SKM-1 (cell line): ENCODE results near the gene MITF.

Experiments used
- DNase-seq: peaks from one replicate; lab custom pipeline; 2025; ENCODE audit not compliant: unreplicated experiment; lab: John Stamatoyannopoulos, UW

The MITF gene

DNA sequence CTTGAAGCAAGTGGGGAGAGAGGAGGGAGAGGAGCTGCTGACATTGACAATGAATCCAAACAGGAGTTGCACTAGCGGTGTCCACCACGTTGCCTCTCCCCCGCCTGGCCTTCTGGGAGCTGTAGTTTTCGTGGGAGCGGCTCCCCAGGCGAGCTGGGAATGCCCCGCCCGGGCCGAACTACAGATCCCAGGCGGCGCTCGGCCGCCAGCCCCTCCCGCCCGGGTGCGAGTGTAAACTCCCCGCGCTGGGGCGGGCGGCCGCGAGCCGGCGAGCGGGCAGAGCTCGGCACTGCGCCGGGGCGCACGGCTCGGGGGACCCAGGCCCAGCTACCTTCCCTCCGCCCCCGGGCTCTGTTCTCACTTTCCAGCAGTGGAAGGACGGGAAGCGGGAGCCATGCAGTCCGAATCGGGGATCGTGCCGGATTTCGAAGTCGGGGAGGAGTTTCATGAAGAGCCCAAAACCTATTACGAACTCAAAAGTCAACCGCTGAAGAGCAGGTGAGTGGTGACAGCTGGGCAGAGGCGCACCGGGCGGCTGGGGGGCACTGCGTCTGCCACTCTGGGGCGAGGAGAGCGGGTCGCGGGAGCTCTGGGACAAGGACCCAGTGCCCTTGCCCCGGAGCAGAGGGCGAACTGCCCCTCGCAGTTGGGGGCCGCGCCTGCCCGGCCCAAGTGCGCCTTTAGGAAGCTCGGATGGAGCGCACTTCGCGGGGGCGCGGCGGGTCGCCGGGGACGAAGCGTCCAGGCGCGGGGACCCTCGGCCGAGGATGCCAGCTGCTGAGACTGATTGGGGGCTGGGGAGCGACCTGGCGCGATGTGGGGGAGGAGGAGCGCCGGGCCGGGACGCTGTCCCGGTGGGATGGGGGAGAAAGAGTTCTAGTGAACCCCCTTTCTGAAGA lies at the start of gene MITF:
TSS of gene MITF (plus strand) at position 261 of the 899 bp plus-strand sequence. CDS start at position 395, 134 bp downstream.
- peak; percentile 88 for DNase-seq

DNA sequence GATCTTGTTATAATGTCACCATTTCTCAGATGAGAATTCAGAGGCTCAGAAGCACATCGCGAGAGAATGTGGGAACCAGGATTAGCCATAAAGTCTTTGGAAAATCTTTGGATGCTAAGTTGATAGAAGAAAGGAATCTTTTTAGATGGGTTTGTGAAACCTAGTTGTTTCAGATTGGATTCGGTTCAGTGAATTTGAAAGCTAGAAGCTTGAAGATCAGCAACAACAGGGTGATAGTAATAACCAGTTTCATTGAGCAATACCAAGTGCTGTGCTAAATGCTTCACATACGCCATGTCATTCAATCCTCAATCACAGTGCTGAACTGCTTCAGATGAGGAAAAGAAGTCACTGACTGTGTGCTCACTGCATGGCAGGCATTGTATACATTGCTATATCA lies 47.4 kb upstream of the MITF start:
- DNase-seq: no peak

DNA sequence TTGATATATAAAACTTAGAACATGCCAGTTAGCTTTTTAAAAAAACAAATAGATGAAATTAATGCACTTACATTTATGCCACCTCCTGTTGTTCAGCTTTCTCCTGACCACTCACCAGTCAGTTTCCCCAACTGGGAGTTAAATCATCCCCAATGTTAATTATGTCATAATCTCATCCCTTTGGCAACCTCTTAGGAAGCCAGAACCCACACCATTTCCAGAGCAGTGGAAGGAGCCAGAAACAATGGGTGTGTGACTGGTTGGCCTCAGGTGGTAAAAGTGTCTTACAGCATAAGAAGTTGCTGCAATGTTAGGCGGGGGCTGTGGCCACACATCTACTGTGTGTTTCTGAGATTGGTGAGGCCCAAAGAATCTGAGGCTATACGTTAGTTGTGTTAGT lies 46.5 kb upstream of the MITF start:
- DNase-seq: no peak

DNA sequence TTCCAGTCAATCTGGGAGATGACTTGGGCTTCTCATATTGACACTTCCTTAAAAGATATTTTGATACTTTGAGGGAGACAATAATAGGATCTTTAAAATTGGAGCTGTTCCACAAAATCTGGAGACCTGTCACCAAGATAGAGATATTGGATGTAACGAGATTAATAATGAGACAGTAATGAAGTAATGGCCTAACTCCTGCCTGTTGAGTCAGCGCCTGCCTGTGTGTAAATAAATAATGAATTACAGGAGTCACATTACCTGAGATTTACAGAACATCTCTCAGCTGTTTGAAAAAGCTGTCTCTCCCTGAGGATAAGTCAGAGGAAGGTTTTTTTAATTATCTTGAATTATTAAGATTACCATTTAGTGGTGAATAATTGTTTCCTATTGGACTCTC lies 43.8 kb upstream of the MITF start:
- DNase-seq: no peak

DNA sequence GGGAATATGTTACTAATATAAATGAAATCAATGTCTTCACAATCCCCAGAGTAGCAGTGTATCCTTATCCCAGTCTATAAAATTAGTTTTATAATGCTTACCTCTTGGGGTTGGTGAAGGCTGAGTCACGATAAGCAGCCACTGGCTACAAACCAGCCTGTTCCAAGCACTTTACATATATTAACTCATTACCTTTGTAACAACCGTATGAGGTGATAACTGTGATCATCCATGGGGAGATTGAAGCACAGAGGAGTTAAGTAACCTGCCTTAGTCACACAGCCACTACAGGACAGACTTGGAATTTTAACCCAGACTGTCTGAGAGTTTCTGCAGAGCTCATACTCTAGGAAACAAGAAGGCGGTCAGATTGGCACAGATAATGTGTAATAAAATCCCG lies 43.3 kb upstream of the MITF start:
- DNase-seq: no peak

DNA sequence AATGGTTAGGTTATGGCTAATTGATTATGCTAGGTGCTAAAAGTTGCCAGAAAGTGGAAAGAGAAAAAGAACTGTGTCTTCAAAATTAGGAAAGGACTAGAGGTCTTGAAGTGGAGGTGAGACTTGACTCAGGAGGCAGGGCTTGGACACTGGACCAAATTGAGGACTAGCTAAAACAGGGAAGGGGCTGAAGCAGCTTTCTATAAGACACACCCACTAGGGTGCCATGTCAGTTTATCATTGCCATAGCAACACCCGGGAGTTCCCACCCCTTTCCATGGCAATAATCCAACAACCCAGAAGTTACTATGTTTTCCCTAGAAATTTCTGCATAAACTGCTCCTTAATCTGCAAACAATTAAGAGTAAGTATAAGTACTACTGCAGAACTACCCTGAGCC lies 42.9 kb upstream of the MITF start:
- DNase-seq: no peak

GRCh38 chr3:69697381-69697780 lies 41.9 kb upstream of the MITF start:
- no peak for DNase-seq

DNA sequence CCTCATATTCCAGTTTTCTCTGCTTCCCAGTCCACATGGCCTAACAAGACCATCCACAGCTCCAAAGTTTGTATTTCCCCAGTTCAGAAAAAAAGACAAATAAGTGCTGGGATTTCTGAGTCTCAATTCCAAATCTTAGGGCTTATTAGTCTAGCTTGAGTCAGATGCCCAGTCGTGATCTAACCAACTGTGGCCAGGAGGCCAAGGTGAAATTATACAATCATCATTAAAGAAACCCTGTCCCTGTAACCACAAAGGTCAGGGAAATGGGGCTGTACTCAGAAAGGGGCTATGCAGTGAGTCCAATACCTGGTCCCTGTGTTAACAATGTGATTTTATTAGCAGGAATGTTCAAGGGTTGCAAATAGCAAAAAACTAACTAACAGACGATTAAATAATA lies 40.5 kb upstream of the MITF start:
- DNase-seq: no peak

GRCh38 chr3:69699183-69699582 lies 40.1 kb upstream of the MITF start:
- no peak for DNase-seq

- no peak for DNase-seq
These were observed 38.3 kb upstream of the MITF start for GRCh38 chr3:69700949-69701348.

DNA sequence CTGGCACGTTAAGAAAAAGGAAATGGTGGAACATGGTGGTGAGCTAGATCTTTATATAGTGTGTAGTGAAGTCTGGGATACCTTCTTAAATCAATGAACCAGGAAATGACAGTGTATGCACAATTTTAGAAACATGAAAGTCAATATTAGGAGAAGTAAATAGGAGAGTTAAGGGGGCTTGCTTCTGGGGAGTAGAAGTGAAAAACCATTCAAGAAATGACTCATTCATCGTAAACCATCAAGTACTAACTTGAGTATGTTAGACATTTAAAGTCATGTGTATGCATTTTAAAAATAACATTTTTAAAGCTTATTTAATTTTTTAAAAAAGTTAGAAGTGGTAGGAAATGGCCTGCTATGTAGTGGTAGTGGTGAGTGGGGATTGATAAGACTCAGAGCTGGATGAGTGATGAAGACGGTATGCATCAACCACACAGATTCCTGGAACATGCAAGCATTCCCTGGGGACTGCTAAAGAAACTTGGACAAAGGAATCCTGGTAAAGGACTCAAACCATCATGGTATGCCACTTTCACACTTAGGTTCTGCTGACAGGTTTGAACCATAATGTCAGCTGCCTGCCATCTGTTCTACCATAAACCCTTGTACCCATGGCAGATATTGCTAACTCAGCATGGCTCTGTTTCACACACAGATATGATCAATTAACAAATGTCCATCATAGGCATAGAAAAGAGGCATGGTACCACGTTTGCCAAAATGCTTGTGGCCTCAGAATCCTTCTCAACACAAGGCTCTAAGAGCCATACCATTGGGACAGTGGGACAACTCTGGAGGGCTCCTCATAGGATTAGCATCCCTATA lies 28.9 kb upstream of the MITF start:
- DNase-seq: no peak

DNA sequence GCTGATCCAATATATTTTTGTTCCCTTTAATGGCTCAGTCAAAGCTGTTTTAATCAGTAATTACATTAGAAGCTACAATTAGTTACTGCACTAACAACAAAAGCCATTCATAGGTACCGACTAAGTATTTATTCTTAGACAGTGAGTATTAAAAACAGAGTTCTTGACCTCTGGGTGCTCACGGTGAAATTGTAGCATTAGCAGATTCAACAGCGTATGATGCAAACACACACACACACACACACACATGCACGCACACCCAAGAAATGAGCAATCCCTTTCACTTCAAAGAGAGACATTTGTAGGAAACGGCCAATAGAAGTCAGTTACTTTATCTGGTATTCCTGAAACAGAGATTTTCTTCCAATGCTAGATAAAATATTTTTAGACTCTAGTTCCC lies 27.0 kb upstream of the MITF start:
- DNase-seq: no peak

GRCh38 chr3:69712933-69713332 lies 26.3 kb upstream of the MITF start:
- no peak for DNase-seq

- no peak for DNase-seq
These were observed 24.1 kb upstream of the MITF start for GRCh38 chr3:69715204-69715603.

DNA sequence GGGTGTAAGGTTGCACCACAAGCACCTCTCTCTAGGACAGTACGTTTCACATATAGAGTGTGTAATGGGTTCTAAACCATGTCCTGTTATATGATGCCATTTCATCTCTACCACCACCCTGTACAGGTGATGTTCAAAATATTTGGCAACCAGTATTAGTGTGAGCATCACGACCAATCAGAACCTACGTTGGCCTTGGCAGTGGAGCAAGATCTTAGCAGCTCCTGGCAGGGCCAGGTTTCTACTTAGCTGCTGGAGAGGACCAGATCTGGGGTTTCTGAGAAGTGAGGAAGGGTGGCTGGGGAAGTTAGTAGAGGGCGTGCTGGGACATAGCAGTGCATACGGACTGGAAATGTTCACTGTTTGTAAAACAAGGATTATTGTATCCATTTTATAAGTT lies 23.1 kb upstream of the MITF start:
- DNase-seq: no peak

GRCh38 chr3:69718866-69719586 lies 20.2 kb upstream of the MITF start:
- no peak for DNase-seq

DNA sequence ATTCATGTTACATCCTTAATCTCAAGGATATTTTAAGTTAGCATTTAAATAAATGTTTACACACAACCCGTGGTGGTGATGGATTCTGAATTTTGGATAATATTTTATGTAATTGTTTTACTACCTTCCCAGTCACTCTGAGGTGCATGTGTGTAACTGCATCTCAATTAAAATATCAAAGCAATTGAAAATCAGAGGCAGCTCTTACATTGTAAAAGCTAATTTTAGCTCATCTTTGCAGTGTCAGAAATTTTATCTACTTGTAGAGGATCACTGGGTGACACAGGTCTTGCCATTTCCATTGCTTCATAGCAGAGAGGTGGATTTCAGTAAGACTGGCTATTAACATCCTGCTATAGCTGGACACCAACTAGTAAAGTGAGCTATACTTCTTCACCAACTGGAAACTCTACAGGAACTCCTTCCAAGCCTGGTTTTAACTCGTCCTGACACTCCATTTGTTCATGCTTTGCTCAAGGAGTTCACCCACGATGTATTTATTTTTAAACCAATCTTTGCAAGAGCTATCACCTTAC lies 19.6 kb upstream of the MITF start:
- no peak for DNase-seq

DNA sequence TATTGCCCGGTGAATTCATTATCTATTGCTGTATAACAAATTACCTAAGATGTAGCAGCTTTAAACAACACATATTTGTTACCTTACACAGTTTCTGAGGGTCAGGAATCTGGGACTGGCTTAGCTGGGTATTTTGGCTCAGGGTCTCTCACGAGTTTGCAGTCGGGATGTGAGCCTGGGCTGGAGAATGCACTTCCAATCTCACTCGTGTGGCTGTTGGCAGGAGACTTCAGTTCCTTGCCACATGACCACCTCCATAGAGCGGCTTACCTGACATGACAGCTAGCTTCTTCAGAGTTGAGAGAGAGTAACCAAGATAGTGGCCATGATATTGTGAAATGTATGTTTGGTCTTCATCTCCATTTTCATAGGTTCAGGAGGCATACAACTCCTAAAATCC lies 18.4 kb upstream of the MITF start:
- no peak for DNase-seq

DNA sequence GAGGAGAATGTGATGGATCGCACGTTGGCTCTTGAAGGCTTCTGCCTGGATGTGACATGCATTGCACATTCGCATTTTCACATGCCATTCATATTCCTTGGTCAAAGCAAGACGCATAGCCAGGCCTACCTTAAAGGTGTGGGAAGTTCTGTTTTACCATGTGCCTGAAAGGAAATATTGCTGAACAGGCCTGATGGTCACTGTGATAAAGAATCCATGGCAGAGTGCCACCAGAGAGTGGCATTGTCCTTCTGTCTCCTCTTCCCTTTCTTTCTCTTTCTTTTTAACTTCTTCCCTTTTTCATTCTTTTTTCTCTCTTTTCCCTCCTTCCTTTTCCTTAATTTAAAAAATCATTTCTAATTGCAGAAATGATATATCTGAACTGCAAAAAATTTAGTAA lies 15.9 kb upstream of the MITF start:
- DNase-seq: no peak

DNA sequence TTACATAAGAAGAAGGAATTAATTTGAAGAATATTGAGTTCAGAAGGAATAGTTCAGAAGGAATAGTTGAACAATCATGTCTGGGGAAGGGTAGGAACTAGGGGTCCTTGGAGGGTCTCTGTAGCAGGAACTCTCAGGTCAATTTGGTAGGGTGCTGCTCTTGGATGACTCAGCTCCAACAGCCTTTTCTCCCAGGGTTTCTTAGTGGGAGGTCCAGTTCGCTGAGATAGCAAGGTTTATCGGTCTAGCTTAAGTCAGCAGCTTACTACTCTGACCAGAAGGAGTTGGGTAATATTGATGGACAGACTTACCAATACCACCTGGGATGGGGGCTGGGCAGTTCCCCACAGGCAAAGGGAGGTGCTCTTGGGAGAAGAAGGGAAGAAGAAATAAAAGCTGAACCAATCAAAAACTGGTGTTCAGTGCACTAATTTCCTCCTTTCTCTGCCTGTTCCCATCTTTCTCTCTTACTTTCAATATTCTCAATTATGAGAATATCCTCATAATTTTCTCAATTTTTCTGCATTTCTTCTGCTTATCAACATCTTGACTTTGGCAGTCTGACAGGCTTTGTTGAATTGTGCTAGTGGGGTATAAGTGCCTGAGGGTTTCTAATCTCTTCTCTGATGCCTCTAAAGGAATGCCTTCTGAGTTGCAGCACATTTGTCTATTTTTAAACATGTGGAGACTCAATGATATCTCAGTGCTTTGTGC lies 14.4 kb upstream of the MITF start:
- no peak for DNase-seq
